Skeletal muscle satellite cell (primary cell): ENCODE data around the gene SERPINA4.

ENCODE experiments used
- H3K27me3 ChIP-seq: 2 replicates; pipeline ENCODE4 v1.7.0; 2013; ENCODE audit warnings: low read length; ENCODE audit not compliant: control insufficient read depth, insufficient read depth
- H3K36me3 ChIP-seq: 2 replicates; pipeline ENCODE4 v1.7.0; 2013; ENCODE audit warnings: mild to moderate bottlenecking, control low read depth, low read length; ENCODE audit not compliant: insufficient read depth
- H3K4me1 ChIP-seq: 2 replicates; pipeline ENCODE4 v1.7.0; 2013; ENCODE audit warnings: low read length; ENCODE audit not compliant: control insufficient read depth, insufficient read depth
- H3K4me2 ChIP-seq: 2 replicates; pipeline ENCODE4 v1.7.0; 2013; ENCODE audit warnings: mild to moderate bottlenecking, low read length
- H3K4me3 ChIP-seq: 2 replicates; pipeline ENCODE4 v1.7.0; 2013; ENCODE audit warnings: low read length
- H3K9ac ChIP-seq: 2 replicates; pipeline ENCODE4 v1.7.0; 2013; ENCODE audit warnings: mild to moderate bottlenecking, low read depth, low read length, moderate library complexity
- H3K9me3 ChIP-seq: replicated peaks from 2 replicates; pipeline ENCODE4 v1.7.0; 2013; ENCODE audit warnings: mild to moderate bottlenecking, control low read depth, low read length

SERPINA4 gene

GRCh38 chr14:94582851-94583250, 21.6 kb downstream of the SERPINA4 start:
- Histone ChIP-seq H3K27me3 (no peaks in the 10 kb centered on the region), H3K4me1 (peaks cover 12% of the 10 kb centered on the region), H3K4me2 (no peak overlapping the region), H3K4me3 (no peak overlapping the region), H3K9me3 (no peaks in the 10 kb centered on the region), H3K9ac (no peak overlapping the region), H3K36me3 (no peaks in the 10 kb centered on the region)

DNA sequence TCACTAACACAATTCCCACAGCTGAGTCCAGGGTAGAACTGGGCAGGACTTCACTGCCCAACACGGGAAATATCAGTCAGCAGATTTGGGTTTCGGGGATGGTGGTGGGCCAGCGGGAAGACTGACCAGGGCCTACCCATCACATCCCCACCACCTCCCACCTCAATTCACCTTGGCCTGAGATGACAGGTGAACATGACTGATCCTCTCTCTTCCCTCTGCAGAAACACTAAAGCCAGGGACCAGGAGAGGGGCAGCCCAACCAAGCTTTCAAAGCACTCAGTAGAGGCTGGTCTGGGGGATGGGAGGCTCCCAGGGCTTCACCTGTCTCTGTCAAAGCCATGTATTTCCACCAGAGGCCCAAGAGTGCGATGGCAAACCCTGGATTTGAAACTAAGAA, 22.3 kb downstream of the SERPINA4 start:
- Histone ChIP-seq H3K9me3 (no peaks in the 10 kb centered on the region), H3K36me3 (no peaks in the 10 kb centered on the region), H3K4me3 (no peak overlapping the region), H3K4me2 (no peak overlapping the region), H3K9ac (no peak overlapping the region), H3K4me1 (peaks cover 12% of the 10 kb centered on the region), H3K27me3 (no peaks in the 10 kb centered on the region)

GRCh38 chr14:94584591-94585280, 23.5 kb downstream of the SERPINA4 start:
- H3K4me1 ChIP-seq = peaks cover 12% of the 10 kb centered on the region
- H3K27me3 ChIP-seq = no peaks in the 10 kb centered on the region
- H3K36me3 ChIP-seq = no peaks in the 10 kb centered on the region
- H3K4me3 ChIP-seq = no peak overlapping the region
- no peak overlapping the region for H3K9ac ChIP-seq
- no peaks in the 10 kb centered on the region for H3K9me3 ChIP-seq
- no peak overlapping the region for H3K4me2 ChIP-seq

DNA sequence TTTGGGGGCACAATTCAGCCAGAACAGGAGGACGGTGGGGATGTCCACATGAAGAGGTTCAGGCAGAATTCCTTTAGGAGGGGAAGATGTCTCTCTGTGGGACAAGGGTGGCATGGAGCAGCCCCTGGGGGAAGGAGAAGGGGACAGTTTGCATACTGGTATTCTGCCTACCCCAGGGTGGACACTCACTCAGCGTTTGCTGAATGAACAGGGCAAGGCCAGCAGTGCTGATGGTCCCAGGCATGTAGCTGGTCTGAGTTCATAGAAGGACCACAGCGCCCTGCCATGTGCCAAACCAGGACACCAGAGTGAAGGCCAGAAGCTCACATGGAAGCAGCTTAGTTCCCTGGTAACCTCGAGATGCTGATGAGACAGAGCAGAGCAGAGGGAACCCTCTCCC, 25.4 kb downstream of the SERPINA4 start:
- Histone ChIP-seq H3K27me3 (no peaks in the 10 kb centered on the region), H3K4me2 (no peak overlapping the region), H3K9me3 (no peaks in the 10 kb centered on the region), H3K4me3 (no peak overlapping the region), H3K4me1 (peaks cover 2% of the 10 kb centered on the region), H3K36me3 (no peaks in the 10 kb centered on the region), H3K9ac (no peak overlapping the region)

DNA sequence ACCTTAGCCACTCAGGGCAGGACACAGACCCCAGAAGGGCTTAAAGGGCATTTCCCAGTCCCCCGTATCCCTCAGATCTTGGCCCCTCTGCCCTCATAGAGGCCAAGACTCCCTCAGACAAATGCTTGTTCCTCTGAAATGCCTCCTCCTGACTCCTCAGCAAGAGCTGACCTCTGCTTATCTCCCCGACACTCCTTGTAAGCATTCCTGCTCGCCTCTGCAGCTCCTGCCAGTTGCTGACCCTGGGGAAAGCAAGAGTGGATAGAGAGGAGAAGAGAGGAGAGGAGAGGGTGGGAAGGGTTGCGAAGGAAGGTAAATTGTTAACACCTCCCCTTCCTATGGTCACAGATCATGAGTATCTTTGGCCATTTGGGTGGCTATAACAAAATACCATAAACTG, 27.1 kb downstream of the SERPINA4 start:
- no peak overlapping the region for H3K9ac ChIP-seq
- no peak overlapping the region for H3K4me3 ChIP-seq

GRCh38 chr14:94591073-94591472, 29.8 kb downstream of the SERPINA4 start:
- H3K27me3 ChIP-seq = no peaks in the 10 kb centered on the region
- no peaks in the 10 kb centered on the region for H3K36me3 ChIP-seq
- H3K9me3 ChIP-seq = no peaks in the 10 kb centered on the region
- no peak overlapping the region for H3K9ac ChIP-seq
- H3K4me1 ChIP-seq = peaks cover 8% of the 10 kb centered on the region
- H3K4me3 ChIP-seq = no peak overlapping the region
- no peak overlapping the region for H3K4me2 ChIP-seq

More for the DNA sequence above, 27.1 kb downstream of the SERPINA4 start:
- no peaks in the 10 kb centered on the region for H3K9me3 ChIP-seq
- no peaks in the 10 kb centered on the region for H3K36me3 ChIP-seq
- no peak overlapping the region for H3K4me2 ChIP-seq
- H3K27me3 ChIP-seq = no peaks in the 10 kb centered on the region
- H3K4me1 ChIP-seq = peaks cover under 1% of the 10 kb centered on the region

DNA sequence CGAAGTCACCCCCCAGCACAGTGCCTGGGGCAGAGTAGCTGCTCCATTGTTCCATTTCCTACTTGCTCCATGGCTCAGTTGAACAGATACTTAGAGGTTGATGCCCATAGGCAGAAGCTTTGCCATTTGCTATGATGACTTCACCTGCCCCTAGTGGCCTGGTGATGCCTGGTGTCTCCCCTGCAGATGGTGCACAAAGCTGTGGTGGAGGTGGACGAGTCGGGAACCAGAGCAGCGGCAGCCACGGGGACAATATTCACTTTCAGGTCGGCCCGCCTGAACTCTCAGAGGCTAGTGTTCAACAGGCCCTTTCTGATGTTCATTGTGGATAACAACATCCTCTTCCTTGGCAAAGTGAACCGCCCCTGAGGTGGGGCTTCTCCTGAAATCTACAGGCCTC, 30.6 kb downstream of the SERPINA4 start:
- H3K9ac ChIP-seq = no peak overlapping the region
- H3K9me3 ChIP-seq = no peaks in the 10 kb centered on the region
- H3K4me2 ChIP-seq = no peak overlapping the region
- no peaks in the 10 kb centered on the region for H3K36me3 ChIP-seq
- no peak overlapping the region for H3K4me3 ChIP-seq
- no peaks in the 10 kb centered on the region for H3K27me3 ChIP-seq
- H3K4me1 ChIP-seq = peaks cover 8% of the 10 kb centered on the region

DNA sequence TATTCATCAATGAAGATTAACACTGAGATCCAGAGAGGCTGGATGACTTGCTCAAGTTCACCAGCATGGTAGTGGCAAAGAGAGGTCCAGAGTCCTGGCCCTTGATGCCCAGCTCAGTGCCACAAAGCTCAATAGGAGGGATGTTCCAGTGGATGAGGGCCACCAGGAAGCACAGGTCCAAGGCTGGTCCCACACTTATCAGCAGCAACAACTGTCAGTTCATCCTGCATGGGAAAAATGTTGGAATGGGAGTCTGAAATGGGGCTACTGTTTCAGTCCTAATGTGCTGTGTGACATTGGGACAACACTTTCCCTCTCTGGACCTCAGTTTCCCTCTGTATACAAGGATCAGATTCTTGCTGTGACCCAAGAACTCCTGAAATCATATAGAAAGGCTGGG, 31.2 kb downstream of the SERPINA4 start:
- Histone ChIP-seq H3K36me3 (no peaks in the 10 kb centered on the region), H3K4me2 (no peak overlapping the region), H3K4me1 (peaks cover 8% of the 10 kb centered on the region), H3K9me3 (no peaks in the 10 kb centered on the region), H3K4me3 (no peak overlapping the region), H3K27me3 (no peaks in the 10 kb centered on the region), H3K9ac (no peak overlapping the region)

GRCh38 chr14:94593376-94593748, 32.1 kb downstream of the SERPINA4 start:
- H3K9ac ChIP-seq = no peak overlapping the region
- no peaks in the 10 kb centered on the region for H3K9me3 ChIP-seq
- no peak overlapping the region for H3K4me3 ChIP-seq
- no peaks in the 10 kb centered on the region for H3K27me3 ChIP-seq
- H3K4me2 ChIP-seq = no peak overlapping the region
- peaks cover 9% of the 10 kb centered on the region for H3K4me1 ChIP-seq
- no peaks in the 10 kb centered on the region for H3K36me3 ChIP-seq

DNA sequence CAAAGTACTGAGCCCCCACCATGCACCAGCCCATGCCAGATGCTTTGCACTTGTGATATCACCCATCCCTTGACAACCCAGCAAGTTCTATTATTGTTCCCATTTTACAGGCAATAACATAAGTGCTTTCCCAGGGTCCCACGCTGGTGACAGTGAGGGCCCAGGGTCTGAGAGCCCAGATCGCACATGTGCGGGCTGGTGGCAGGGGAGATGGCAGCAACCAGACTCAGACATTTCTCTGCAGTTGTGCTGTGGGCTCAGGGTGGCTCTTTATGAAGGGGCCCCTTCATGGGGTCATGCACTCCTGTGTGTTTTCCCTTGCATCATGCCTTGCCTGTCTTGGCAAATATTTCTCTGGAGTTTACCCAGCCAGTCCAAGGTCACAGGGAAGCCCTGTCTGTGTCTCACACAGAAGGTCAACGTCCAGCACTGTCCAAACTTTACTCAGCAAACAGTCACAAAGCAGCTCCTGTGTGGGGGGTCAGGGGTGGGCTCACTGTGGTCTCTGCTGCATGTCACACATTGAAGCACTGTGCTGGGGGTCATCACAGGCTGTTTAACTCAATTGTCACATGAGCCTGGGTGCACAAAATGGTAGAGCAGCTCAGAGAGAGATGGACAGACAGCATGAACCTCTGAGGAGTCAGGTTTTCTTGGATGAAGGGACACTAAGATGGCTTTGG, 32.6 kb downstream of the SERPINA4 start:
- Histone ChIP-seq H3K4me1 (peaks cover 15% of the 10 kb centered on the region), H3K9ac (no peak overlapping the region), H3K27me3 (no peaks in the 10 kb centered on the region), H3K9me3 (no peaks in the 10 kb centered on the region), H3K4me3 (no peak overlapping the region), H3K4me2 (no peak overlapping the region), H3K36me3 (no peaks in the 10 kb centered on the region)

- Histone ChIP-seq H3K4me3 (no peak overlapping the region), H3K4me2 (no peak overlapping the region), H3K9me3 (no peaks in the 10 kb centered on the region), H3K27me3 (no peaks in the 10 kb centered on the region), H3K36me3 (no peaks in the 10 kb centered on the region), H3K4me1 (peaks cover 20% of the 10 kb centered on the region), H3K9ac (no peak overlapping the region)
Observed at GRCh38 chr14:94594441-94594840, 33.2 kb downstream of the SERPINA4 start.

DNA sequence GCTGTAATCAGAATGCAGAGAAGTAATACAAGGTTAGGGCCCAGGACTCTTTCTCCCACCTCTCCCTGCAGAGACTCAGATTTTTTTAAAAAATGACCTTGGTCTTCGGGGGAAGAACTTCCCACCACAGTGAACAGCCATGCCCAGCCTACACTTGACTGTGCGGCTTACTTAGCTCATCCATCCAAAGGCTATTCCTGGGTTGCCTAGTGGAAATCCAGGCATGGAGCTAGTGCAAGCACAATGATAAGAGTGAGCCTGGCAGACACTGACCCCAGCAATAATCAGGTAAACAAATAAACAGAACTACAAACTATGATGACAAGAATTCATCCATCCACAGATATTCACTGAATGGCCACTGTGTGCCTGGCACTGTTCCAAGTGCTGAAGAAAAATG, 34.7 kb downstream of the SERPINA4 start:
- Histone ChIP-seq H3K9ac (no peak overlapping the region), H3K4me1 (peaks cover 35% of the 10 kb centered on the region), H3K4me3 (no peak overlapping the region), H3K27me3 (no peaks in the 10 kb centered on the region), H3K9me3 (no peaks in the 10 kb centered on the region), H3K36me3 (no peaks in the 10 kb centered on the region), H3K4me2 (no peak overlapping the region)
